Stimulated activated CD8-positive, alpha-beta memory T cell treated with anti-CD3 and anti-CD28 coated beads, Interleukin-12 subunit alpha, Interleukin-12 subunit beta, amount 100 ng/mL, for 24 hours (primary cell): Measurements from ENCODE around the gene APCDD1.

ENCODE experiments used
- DNase-seq: peaks from one replicate; pipeline ENCODE4 v3.0.0-alpha.2; 2020; ENCODE audit errors: extremely low read depth

The APCDD1 gene

GRCh38 chr18:10431680-10432079, 22.8 kb upstream of the APCDD1 start:
- DNase-seq = no peak

GRCh38 chr18:10432781-10433180, 21.7 kb upstream of the APCDD1 start:
- no peak for DNase-seq

DNA sequence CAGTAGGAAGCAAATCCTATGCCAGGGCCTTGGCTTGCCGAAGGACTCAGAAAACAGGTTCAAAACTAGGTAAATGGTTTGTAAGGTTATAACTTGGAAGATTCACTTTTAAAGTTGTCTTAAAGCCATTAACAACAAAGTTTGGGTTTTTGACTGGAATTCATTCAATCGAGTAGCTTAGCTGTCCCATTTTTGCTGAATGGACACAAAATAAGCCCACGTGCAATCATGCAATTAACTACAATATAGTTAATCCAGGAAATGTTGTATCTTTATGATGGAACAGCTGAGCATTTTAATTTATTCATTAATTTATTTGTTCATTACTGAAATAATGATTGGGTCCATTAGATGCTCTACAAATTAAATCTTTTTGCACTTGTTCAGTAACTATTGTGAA, 18.3 kb upstream of the APCDD1 start:
- DNase-seq = no peak

DNA sequence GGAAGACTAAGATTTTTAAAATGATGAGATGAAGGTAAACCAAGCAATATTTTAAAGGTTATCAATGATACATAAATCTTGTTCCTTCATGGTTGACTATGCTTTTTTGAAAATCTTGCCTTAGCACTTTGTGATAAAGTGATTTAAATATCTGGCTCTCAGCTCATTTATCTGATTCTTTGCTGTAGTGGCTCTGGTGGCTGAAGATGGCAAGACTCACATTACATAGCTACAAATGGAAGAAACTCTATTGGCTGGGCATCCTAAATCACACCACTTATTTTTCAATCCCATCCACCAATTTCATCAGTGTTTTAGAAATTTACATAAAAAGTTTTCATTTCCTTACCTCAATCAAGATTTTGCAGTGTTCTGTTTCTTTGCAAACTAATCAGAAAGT, 16.6 kb upstream of the APCDD1 start:
- no peak for DNase-seq

- no peak for DNase-seq
These were observed 14.5 kb upstream of the APCDD1 start for GRCh38 chr18:10439898-10440297.

DNA sequence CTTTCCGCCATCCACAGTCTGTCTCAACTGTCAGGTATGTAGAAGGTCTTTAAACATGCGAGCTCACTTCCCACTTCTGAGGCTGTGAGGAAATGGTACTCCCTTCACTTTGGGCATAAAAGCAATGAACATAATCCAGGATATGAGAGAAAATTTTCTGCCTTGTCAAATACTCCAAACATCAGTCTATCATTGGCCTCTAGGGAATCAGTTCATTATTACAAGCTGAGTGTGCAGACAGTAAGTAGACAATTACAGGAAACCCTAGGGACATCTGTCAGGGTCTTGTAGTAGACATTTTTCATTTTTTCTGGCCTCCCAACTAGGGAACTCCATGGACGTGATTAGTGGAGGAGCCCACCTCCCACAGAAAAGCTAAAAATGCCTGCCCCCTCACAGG, 13.6 kb upstream of the APCDD1 start:
- DNase-seq = no peak

DNA sequence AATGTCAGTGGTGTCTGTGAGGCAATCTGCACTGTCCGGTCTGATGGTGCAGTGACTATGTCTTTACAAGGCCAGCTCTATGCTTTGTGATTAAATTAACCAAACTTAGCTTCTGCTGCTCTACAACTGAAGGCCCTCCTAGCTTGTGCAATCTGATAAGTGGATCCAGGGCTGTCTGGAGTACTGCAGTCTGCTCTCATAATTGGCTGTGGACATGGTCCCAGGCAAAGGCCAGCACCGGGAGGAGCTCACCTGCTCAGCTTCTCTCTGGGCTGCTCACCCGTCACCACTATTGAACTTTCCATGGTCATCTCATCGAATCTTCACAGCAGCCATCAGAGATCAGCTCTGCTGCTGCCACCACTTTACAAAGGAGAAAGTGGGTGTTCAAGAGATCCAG, 13.0 kb upstream of the APCDD1 start:
- no peak for DNase-seq

- no peak for DNase-seq
These were observed 11.9 kb upstream of the APCDD1 start for GRCh38 chr18:10442551-10442971.

GRCh38 chr18:10443001-10443400, 11.4 kb upstream of the APCDD1 start:
- DNase-seq = no peak

DNA sequence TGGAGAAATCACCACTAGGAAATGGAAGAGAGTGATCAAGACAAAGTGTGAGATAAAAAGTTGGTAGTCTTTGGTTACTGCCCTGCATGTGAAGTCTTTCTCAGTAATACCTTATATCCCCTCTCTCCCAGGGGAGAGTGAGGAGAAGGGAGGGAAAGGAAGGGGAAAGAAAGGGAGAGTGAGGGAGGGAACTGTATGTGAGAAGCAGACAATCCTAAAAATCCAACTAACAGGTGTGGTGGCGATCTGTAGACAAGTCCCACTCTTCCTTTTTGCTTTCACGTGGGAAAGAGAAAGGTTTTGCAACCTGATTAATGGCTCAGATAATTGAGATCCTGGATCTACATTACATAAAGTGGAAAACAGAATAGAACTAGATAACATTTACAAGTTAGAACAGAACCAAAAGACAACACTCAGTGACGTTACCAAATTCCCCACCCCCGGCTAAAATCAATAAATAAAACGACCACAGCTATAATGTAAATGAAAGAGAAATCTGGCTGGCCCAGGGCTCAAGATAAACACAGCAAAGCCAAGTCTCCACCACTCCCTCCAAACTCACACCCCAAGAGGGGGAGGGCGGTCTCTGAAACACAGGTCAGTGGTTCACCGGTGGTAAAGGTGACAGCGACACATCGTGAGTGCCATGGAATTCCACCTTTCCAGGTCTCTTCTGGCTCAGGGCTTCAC, 10.0 kb upstream of the APCDD1 start:
- no peak for DNase-seq

- no peak for DNase-seq
These were observed 5.0 kb upstream of the APCDD1 start for GRCh38 chr18:10449396-10449795.

GRCh38 chr18:10450986-10451385, 3.4 kb upstream of the APCDD1 start:
- DNase-seq = no peak

- DNase-seq = no peak
These were observed 1.1 kb upstream of the APCDD1 start for GRCh38 chr18:10453261-10453805.

- DNase-seq = no peak
These were observed 484 bp downstream of the APCDD1 start for GRCh38 chr18:10454681-10455557.

DNA sequence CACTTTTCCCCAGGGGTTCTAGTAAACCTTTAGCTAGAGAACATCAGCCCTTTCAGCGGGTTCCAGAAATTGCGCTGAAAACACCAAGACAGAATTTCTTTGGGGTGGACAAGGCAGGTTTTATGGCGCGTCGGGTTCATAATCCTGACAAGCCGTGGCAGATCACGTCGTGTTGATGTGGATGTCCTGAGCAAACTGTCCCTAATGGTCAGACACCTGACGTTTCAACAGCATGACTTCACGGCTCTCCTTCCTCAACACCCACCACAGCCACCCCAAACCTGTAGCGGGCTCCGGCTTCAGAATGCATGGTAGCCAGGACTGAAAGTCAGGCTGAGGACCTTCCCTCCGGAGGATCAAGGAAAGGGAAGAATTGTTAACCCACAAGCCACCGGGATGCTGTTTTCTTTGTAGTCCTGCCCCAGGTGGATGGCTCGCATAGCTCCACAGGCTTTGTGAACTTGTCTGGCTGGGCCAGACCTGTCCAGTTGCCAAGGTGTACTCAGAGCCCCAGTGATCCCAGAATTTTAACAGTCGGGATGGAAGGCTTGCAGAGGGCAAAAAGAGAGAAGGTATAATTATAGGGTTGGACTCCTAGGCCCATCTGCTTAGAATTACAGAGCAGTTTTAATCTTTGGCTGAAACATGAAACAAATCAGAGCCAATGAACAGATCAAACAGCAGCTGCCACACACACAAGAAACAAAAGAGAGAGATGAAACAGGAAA, 1.5 kb downstream of the APCDD1 start:
- no peak for DNase-seq

- DNase-seq = no peak
These were observed 2.3 kb downstream of the APCDD1 start for GRCh38 chr18:10456718-10457117.

- DNase-seq = no peak
These were observed 2.7 kb downstream of the APCDD1 start for GRCh38 chr18:10457128-10457527.

DNA sequence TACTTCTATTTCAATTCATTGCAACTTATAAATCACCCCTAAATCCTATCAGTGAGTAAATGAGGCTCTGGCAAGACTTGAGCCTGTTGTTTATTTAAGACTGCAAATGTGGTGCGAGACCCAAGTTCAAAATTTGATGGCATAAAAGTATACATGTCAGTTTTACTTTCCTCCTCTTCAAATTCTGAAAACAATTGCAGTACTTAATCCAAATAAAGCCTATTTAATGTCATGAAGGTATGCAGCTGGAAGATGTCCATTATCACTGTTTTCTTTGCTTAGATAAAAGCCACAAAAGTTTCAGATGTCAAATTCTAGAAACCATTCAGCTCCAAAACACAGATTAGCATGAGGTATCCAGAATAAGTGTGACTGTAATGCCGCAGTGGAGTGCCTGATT, 3.3 kb downstream of the APCDD1 start:
- DNase-seq = no peak

- DNase-seq = no peak
These were observed 4.3 kb downstream of the APCDD1 start for GRCh38 chr18:10458691-10459090.

DNA sequence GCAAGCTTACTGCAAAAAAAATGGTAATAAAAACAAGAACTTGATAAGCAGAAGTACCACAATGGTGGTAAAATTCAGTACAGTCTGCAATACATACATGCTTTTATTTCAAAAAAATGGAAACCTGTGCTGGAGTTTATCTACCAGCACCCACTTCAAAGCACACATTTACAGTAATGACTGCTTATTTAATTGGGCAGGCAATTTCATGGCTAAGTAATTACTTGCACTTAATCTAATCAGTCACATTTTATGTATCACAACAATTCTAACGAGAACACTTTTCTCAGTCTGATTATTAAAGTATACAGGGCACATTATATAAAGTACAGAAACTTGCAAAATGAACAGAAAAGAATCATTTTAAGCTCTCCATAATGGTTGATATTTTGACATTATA, 5.2 kb downstream of the APCDD1 start:
- DNase-seq = no peak

DNA sequence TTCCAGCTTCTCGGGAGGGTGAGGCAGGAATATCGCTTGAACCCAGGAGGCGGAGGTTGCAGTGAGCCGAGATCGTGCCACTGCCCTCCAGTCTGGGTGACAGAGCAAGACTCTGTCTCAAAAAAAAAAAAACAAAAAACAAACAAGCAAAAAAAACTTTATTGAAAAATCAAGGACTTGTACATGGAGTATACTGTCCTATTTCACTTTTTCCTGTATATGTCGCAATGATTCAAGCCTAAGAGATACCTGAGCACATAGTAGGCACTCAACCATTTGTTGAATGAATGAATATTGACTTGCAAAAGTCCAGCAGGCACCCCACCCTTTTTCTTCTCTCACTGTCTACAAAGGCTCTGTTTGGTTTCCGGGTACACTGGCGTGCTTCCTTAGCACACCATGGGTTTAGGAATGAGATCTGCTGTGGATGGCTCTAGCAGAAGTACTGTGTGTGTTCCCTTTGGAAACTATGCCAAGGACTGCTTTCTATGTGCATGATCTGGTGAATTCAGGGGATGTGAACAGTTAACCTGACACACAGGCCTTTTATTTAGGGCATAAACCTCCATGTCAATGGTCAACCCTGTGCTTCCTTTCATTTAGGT, 6.1 kb downstream of the APCDD1 start:
- no peak for DNase-seq

- no peak for DNase-seq
These were observed 7.6 kb downstream of the APCDD1 start for GRCh38 chr18:10461989-10462388.
